ENCODE measurements around the gene PPP3R1. TPM values are rescaled to one million over a fixed set of nuclear protein-coding genes. Genes with fewer than 3 reads are reported as not detected.

The PPP3R1 gene
- total and polyA plus RNA-seq, 2 of the 4 experiments (the other 2 are of a cell fraction), result 9.1 to 17.3 TPM

DNA sequence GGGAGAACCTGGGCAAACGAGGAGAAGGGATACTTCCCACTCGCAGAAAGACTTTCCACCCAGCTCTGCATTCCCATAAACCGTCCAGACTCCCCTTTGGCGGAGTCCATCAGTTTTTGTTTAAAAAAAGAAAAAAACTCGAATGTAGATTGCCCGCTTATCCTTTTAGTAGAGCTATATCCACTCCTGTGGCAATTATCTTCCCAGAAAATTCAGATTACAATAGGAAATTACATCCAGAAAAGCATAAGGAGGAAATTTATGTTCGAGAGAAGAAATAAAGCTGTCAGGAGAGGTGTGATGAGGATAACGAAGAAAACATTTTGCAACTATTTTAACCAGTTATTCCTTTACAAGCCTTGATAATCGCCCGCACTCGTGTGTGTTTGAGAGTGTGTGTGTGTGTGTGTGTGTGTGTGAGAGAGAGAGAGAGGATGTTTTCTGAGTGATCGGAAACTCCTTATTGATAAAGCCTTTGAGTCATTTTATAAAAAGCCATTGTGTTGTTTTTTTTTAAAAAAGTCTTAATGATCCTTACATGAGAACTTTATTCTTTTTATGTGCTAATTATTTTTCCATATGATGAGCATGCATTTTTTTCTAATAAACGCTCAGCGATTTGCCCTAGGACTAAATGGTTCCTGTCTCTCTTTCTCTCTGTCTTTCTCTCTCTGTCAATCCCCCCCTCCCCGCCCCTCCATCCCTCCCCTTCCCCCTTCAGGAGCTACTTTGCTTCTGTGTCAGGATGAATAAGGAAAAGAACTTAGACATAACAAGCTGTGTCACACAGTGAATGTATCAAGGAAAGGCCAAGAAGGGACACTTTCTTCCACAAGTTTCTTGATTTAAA, 1.1 kb upstream of the PPP3R1 start:
- Histone ChIP-seq H2AK5ac (ENCODE audit: low read depth, low read length) (peak overlapping the region; percentile 76), H3K4me2 (ENCODE audit: low read depth, low read length) (peak overlapping the region; percentile 89), H3K79me1 (ENCODE audit: low read depth in 1 of 2, low read length in 2 of 2) (peaks cover 8 to 42% of the 10 kb centered on the region in 2 experiments; a peak in 3 of 4 replicates), H3K18ac (ENCODE audit: low read depth, low read length) (peak overlapping the region; percentile 66), H3K9me1 (ENCODE audit: insufficient read depth, low read length) (peaks cover 12% of the 10 kb centered on the region), H3K27ac (ENCODE audit: insufficient read depth, low read length) (peak overlapping the region; percentile 88), H3K4me1 (ENCODE audit: control insufficient read depth, insufficient read depth, low read length) (peaks cover 12% of the 10 kb centered on the region), H2AK9ac (replicated peaks; ENCODE audit: low read depth, low read length, poor library complexity) (peak overlapping the region; percentile 99), H3K4me3 (ENCODE audit: insufficient read depth, low read depth, low read length) (peak overlapping the region; percentile 73), H3K27me3 (ENCODE audit: control insufficient read depth, insufficient read depth, low read length) (no peaks in the 10 kb centered on the region), H3K56ac (ENCODE audit: extremely low read depth, insufficient read depth, low read length) (peak overlapping the region; percentile 98), H2BK120ac (ENCODE audit: low read depth, low read length) (peak overlapping the region; percentile 71), H4K91ac (ENCODE audit: insufficient read depth, low read depth, low read length) (peak overlapping the region; percentile 95), H3K4ac (ENCODE audit: low read depth, low read length) (peak overlapping the region; percentile 98), H3K9me3 (ENCODE audit: control insufficient read depth, insufficient read depth, low read length) (no peaks in the 10 kb centered on the region), H4K5ac (ENCODE audit: low read depth, low read length) (peak overlapping the region; percentile 75), H2AFZ (replicated peaks; ENCODE audit: low read length, poor library complexity) (peak overlapping the region; percentile 95), H3K36me3 (ENCODE audit: control insufficient read depth, insufficient read depth, low read length) (no peaks in the 10 kb centered on the region), H2BK15ac (ENCODE audit: low read depth, low read length) (peak overlapping the region; percentile 66; the same call in 2 of the 3 replicates), H4K8ac (ENCODE audit: low read depth in 2 of 2, low read length in 2 of 2) (peak overlapping the region; percentile 84 to 99), H3K9ac (ENCODE audit: low read depth, low read length) (peak overlapping the region; percentile 91), H3K23ac (ENCODE audit: low read depth, low read length) (peak overlapping the region; percentile 99), H2BK5ac (ENCODE audit: low read depth, low read length, poor library complexity, severe bottlenecking) (peak overlapping the region; percentile 84), H2BK20ac (ENCODE audit: low read depth, low read length) (no peak overlapping the region), H3K14ac (replicated peaks; ENCODE audit: low read depth, low read length) (peak overlapping the region; percentile 97), H4K20me1 (ENCODE audit: insufficient read depth, low read length) (peaks cover 29% of the 10 kb centered on the region)
- ATAC-seq (ENCODE audit: low read depth) (peak; percentile 2; the same call in 1 of the 2 replicates), DNase-seq (peak; percentile 30)
- intact Hi-C loops (cut with micrococcal nuclease), result loop anchor here (5.0 kb wide), 1 partner anchor 189 kb away; no protein-coding TSS in a partner anchor
- WGBS, 2 experiments (ENCODE audit: extremely low coverage in 2 of 2, insufficient read length in 1 of 2), result no CpG with 5 or more reads among the region's 15 CpGs
- CTCF ChIA-PET, result interaction anchor here (1.6 kb wide), 1 partner anchor 29 kb away, joined by 4 read pairs; no protein-coding TSS in a partner anchor
- in situ Hi-C loops (cut with MboI; ENCODE audit: low sequenced_read_pairs), result no loop called here
- dilution Hi-C loops (cut with HindIII; ENCODE audit: low sequenced_read_pairs, unreplicated experiment), result no loop called here
- TF ChIP-seq CHD1 (IDR thresholded peaks at IDR 0.05; ENCODE audit: low read depth, low read length) (no peak), NFE2L2 (IDR thresholded peaks at IDR 0.05; ENCODE audit: low read depth, low read length) (peak; percentile 29; the same call in 1 of the 2 replicates), RAD21 (IDR thresholded peaks at IDR 0.05; ENCODE audit: low read length) (no peak)
- BruUV-seq (replicated peaks), result no TSS peak
- POLR2A ChIA-PET (ENCODE audit: unreplicated experiment), result interaction anchor here (0.5 kb wide), 1 partner anchor 66 kb away, joined by 6 read pairs; the partner anchor contains the start of gene CNRIP1
